Activated CD4-positive, alpha-beta T cell treated with anti-CD3 and anti-CD28 coated beads, Interleukin-10, Interleukin-2, amounts not matched to agents 100 ng/mL and 50 ng/mL, durations not matched to agents 16 hours and 8 hours (primary cell): Measurements from ENCODE around the gene POLD3.
"Not testable (repeated sequence)": the region's sequence is repeated elsewhere in the genome, so short reads cannot be mapped to it uniquely, and the experiment has no call there.

Source experiments
- DNase-seq: peaks from one replicate; pipeline ENCODE4 v3.0.0-alpha.2; 2020

POLD3 gene

DNA sequence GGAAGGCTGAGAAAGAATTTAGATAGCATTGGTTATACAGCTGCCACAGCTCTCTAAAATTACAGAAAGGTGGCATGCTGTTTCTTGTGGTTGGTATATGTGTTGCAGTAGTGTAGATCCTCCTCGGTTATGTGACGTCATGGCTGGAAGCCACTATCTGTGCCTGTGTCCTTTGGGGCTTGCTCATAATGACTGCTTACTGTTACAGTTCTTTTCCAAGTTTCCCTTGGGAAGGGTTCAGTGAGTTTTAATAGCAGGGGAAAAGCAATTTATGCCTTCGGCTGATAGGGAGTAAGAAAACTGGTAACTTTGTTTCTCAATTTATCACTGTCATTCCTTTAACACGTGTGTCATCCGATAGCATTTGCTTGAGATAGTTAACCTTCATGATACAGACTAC is 47.2 kb downstream of the POLD3 start:
- no peak for DNase-seq

DNA sequence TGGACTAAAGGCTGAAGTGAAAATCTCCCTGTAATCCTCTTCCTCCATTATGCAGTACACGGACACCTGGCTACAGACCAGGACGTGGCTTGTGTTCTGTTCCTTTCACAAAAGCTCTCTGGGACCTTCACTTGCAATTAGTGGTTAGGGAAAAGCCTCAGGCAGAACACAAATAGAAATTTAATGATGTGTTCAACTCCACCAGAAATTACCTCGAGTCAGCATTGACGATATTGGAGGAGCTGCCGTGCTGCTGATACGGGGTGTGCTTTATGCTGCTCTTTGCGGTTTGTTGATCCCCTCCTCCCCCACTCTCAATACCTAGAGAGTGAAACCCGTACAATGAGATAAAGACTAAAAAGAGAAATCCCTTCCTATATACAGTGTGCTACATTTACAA is 48.9 kb downstream of the POLD3 start:
- DNase-seq: no peak

DNA sequence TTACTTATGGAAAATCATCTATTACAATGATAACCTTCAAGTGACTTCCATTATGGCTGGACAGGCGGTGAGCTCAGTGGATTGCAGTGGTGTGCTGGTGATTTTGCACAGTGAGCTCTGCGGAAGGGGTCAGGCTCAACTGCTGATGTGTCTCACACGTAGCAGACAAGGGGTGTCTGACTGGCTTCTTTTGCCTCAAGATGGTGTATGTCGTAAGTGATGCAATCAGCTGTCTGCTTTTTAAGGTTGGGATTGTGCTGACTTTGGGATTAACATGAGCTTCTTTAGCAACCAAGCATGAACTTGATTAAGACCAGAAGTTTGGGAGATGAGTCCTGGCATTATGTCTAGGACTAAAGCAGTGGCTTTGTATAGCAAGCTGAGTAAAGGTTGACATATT is 49.5 kb downstream of the POLD3 start:
- DNase-seq: no peak

DNA sequence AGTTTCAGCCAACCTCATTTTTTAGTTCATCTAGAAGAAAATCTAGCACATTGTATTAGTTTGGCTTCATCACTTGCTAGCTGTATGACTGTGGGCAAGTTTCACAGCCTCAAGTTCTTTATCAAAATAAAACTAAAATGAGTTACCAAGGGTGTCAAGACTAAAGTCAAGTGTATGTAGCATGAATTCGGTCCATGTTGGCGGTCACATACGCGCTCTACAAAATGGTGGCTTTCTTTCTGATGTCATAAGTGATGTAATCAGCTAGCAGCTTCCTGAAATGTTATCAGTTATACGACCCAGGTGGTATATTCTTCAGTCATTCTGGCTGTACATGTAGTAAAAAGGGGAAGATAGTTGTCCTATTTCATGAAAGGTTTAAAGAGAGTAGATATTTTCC is 50.5 kb downstream of the POLD3 start:
- no peak for DNase-seq

DNA sequence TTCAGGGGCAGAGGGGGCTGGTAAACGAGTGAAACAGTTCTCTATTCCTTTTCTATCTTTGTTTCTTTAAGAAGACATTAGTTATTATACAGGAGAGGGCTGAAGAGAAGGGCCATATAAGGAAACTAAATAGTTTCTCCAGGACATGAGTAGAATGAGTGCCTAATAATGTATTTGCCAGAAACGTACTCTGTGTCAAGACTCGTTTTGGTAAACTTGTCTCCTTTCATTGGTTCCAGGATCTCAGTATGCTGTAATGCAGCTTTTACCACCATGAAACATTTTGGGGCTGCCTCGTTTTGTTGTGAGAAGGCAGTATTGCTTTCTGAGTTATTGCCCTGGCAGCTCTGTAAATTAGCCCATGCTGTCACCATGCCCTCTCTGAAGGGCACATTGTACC is 51.7 kb downstream of the POLD3 start:
- DNase-seq: no peak

DNA sequence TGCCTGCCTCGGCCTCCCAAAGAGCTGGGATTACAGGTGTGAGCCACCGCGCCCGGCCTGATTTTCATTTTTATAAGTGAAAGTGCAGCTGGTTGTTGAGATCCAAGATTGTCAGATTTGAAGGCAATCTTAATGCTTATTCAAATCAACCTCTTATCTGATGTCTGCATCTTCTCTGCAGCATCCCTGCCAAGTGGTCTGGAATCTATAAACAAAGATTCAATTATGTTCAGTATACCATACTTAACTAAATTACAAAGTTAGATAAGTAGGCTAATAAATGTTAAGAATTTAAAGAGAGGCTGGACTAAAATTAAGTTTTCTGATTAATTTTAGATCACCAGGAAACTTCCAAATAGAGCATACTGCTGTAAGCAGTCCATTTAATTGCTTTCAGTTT is 53.8 kb downstream of the POLD3 start:
- DNase-seq: no peak

DNA sequence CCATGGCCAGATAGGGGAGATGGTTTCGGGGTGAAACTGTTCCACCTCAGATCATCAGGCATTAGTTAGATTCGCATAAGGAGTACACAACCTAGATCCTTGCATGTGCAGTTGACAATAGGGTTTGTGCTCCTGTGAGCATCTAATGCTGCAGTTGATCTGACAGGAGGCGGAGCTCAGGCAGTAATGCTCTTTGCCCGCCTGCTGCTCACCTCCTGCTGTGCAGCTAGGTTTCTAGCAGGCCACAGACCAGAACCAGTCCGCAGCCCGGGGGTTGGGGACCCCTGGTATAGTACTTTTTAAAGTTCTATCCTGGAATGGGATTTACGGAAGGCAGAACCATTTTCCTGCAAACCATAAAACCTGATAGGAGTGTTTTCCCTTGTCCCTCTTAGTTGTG is 54.6 kb downstream of the POLD3 start:
- DNase-seq: no peak

DNA sequence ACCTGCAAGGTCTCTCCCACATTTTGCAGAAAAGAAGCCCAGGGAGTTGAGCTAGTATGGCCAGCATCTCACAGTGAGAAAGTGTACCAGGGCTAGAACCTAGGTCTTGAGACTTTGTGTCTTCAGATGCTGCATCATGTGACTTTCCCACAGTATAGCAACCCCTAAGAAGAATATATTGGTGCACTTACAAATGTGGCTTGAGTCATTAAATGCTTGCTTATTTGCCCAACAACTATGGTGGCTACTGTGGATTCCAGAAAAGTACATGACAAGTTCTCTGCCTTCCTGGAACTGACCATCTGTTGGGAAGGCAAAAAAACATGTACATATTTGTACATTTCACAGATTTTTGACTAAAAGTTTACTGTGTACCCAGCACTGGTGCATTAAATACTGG is 55.0 kb downstream of the POLD3 start:
- DNase-seq: no peak

DNA sequence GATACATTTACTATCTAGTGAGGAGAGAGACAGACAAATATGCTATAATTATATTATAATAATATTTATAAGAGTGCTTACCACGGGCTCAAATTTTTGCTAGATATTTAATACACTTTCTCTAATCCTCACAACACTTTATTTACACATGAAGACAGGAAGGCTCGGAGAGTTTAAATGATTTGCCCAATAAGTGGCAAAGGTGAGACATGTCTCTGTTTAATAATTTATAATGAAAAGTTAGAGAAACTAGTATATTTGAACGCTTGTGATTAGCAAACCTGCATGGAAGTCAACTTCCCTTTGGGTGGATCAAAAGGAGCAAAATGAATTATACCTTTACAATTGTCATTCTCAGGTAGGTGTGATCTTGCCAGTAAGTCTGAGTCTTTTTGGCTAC is 55.4 kb downstream of the POLD3 start:
- no peak for DNase-seq

DNA sequence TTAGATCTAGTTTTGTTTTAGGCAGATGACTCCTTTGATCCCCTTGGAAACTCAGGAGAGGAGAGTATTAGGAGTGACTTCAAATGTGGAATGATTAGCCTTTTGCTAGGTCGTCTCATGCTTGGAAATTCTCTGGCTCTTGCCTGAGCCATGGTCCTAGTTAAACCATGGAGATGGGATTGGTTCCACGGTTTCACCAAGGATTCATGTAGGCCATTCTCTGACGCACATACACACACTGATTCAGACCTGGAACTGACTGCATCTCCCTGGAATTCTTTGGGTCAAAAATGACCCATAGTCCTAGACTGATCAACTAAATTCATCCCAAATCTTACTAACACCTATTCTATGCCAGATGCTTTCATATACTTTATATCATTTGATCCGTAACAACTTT is 56.5 kb downstream of the POLD3 start:
- no peak for DNase-seq

DNA sequence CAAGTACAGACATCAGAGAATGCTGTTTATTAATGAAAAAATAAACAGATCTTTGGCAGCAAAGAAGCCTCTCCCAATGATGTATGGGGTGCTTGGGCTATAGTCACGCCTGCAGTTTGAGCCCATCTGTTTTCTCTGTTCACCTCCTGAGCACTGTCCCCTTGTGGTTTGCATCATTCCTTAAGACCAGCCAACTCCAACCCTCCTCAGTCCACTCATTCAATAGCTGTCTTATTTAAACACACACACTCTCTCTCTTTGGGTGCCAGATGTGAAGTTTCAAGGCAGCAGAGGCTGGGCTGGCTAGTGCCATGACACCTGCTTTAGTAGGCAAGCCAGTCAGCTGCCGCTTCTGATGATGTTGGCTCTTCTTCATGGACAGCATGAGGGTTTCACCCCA is 58.1 kb downstream of the POLD3 start:
- DNase-seq: no peak

DNA sequence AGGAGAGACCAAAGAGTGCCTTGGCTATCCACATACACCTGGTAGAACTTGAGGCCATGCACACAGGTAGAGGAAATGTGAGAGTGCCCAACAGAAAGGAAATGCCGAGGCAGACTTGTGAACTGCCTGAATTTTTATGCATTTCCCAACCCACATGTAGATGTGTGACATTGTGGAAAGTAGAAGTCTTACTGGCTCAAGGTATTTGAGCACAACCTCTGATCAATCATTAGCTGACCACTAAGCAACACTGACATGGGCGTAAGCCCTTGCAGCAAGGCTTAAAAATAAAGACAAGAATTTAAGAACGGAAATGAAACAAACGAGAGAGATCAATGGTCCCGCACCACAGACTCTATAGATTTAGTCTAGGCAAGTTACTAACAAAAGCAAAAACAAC is 62.6 kb downstream of the POLD3 start:
- no peak for DNase-seq

DNA sequence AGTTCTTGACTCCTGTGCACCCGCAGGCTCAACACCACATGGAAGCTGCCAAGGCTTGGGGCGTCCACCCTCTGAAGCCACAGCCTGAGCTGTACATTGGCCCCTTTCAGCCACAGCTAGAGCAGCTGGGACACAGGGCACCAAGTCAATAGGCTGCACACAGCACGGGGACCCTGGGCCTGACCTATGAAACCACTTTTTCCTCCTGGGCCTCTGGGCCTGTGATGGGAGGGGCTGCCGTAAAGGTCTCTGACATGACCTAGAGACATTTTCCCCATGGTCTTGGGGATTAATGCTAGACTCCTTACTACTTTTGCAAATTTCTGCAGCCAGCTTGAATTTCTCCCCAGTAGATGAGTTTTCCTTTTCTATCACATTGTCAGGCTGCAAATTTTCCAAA is 66.7 kb downstream of the POLD3 start:
- not testable (repeated sequence) for DNase-seq

DNA sequence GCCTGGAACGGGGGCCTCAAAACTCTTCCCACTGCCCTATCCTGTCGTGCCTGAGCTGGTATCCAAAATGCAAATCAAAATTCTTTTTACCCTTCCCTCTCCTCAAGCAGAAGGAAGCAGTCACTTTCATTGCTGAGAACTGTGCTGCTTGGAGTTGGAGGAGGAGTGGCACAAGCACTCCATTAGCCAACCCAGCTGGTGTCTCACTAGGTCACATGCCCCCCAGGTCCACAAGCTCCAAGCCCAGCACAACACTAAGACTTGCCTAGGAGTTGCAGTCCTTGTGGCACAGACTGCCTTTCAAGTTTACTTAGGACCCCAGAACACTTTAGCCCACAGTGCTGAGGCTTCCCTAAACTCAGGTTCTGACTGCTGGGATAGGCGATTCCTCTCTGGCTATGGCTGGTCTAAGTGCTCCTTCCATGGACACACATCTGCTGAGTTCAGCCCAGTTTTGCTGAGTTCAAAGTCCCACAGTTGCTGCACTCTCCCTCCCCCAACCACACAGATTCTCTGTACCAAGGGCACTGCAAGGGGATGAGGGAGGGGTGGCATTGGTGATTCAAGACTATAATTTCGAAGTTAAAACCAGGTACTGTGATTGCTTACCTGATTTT is 70.2 kb downstream of the POLD3 start:
- DNase-seq: no peak

DNA sequence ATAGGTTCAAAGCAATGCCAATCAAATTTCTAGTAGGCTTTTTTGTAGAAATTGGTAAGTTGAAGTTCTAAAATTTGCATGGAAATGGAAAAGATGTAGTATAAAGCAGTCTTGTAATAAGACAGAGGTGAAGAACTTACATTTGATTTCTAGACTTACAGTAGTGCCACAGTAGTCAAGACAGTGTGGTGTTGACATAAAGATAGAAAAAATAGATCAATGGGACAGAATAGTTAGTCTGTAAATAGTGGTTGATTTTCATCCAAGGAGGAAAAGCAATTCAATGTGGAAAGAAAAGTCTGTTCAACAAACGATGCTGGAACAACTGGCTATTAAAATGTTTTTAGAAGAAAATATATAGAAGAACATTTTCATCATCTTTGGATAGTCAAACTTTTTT is 70.9 kb downstream of the POLD3 start:
- no peak for DNase-seq

DNA sequence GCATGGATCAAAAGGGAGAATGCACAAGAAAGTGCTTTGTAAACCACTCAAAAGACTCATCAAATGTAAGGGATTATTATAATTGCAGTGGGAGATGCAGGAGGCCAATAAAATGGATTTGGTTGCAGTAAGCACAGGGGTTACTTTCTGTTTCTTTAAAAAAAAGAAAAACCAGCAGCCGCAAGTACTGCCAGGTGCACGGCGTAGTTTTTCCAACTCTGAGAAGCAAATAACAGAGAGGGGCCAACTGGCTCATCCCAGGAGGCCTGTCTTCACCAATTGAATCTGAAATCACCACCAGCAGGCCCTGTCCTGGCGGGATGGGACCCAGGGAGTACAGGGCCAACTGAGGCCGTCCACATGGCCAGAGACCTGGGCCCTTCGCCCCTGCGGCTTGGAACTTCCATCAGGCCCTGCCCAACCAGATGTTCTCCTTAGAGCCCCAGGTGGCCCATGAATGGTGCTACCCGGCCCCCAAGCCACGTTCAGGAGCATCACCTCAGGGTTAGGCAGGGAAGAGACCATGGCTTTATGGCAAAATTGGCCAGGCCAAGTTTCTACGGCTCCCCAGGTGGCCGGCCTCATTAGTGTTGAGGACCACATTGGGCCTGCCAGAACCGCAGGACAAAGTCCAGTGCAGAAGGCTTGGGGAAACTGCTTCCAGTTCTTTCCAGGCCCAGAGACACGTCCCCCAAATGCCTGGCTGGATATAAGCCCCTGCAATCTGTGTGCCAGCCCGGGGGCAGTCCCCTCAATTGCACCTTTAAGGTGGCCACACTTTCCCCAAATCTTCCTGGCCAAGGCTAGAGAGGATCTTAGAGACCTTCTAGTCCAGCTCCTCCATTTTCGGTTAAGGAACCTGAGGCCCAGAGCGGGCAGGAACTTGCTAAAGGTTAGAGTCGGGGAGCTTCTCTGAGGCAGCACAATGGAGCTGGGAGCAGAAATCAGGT is 77.1 kb downstream of the POLD3 start:
- DNase-seq: no peak

DNA sequence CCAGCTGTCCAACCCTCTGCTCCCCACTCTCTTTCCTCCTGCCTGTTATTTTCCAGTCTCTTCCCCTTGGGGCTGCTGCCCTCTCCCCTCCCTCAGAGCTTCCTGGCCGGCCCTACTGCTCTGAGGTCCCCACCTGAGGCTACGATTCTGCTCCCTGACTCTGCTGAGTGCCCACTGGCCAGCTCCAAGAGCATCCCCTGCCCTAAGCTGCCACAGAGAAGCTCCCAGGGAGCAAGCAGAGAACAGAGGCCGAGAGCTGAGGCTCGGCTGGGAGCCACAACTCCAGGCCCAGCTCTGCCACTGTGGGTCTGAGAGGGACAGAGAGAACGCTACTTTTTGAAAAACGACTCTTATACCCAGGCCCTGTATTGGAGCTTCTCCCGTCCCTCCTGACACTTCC is 77.8 kb downstream of the POLD3 start:
- DNase-seq: no peak

DNA sequence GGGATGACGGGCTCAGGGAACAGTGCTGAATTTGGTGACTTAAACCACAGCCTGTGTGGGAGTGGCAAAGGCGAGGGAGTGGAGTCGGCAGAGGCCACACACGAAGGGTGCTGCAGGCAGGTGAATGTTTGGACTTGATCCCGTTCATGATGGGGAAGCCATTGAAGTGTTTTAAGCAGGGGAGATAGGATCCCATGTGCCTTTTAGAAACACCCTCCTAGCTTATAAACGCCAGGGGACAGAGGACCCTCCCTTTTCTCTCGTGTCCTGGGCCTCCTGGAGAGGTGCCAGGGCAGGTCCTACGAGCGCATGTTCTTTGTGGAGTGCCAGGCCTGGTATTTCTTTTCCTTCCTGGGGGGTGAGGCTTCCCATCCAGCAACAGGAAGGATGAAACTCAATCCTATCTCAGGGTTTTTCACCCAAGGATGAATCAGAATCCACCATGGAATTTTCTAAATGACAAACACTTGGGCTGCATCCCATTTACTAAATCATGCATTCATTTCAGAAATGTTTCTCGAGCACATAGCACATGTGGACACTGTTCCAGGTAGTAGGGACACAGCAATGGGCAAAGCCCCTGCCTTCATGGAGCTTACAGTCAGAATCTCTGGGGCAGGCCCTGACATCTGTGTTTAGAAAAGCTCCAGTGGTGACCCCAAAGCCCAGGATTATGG is 79.3 kb downstream of the POLD3 start:
- no peak for DNase-seq

DNA sequence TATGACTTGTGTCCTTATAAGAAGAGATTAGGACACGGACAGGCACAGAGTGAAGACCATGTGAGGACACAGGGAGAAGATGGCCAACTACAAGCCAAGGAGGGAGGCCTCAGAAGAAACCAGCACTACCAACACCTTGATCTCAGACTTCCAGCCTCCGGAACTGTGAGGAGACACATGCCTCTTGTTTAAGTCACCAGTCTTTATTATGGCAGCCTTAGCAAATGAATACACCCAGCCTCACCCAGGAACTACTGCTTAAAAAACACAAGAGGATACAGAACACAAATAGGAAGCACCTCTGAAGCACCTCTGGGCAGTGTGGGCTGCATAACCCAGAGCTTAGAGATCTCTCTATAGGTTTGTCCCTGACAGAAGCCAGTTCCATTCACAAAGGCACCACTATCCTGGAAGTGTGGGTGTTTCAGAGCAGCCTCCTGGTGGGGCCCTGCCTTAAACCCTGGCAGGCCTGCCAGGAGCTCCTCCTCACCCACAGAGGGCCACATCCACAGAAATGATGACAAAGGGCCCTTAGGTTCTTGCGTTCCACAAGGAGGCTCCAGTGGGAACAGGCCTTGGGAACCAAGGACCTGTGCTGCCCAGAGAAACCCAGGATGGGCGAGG is 80.1 kb downstream of the POLD3 start:
- DNase-seq: no peak

DNA sequence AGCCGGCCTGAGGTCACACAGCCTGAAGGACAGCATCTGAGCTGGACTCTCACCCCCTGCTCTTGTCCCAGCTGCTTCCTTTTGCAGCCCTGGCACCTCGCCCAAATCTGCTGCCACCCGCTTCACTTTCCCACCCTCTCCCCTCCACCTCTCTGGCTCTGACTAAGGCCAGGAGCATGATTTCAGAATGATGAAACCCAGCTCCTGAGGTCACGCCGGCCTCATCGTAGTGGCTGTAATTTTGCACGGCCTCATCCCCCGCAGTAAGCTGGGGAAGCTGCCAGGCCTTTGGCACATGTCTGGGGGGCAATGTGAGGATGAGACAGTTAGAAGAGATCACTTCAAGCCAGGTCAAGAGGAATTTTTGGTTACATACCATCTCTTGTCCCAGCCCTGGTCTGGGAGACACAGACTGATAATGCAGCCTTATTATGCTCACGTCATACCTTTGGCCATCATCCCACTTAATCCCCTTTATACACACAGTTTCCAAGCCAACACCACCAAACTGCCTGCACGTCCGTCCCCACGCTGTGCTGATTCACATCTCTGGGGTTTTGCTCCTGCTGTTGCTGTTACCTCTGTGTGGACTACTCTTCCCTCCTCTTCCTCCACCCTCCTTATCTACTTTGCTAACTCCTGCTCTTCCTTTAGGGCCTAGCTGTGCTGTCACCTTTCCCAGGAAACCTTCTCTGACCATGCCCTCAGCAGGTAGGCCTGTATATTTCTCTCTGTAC is 80.7 kb downstream of the POLD3 start:
- no peak for DNase-seq

DNA sequence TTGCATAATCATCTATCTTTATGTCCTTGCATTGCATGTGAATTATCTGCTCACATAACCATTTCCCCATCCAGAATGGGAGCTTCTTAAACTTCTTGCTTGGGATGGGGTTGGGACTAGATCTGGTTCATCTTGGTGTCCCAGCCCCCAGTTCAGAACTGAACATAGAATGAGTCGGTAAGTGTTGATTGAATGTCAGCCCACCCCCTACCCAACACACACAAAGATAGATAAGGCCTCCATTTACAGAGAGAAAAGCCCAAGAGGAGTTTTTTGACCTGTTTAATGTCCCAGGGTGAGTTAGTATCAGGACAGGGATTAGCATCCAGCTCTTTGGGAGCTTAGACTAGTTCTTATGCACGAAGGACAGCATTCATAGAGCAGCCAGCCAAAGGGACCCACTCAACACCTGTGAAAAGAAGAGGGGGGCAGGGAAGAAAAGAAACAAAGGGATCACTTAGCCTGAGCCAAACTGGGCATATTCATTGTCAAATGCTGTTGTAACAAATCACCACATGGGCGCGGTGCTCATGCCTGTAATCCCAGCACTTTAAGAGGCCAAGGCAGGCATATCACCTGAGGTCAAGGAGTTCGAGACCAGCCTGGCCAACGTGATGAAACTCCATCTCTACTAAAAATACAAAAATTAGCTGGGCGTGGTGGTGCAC is 81.4 kb downstream of the POLD3 start:
- DNase-seq: no peak

DNA sequence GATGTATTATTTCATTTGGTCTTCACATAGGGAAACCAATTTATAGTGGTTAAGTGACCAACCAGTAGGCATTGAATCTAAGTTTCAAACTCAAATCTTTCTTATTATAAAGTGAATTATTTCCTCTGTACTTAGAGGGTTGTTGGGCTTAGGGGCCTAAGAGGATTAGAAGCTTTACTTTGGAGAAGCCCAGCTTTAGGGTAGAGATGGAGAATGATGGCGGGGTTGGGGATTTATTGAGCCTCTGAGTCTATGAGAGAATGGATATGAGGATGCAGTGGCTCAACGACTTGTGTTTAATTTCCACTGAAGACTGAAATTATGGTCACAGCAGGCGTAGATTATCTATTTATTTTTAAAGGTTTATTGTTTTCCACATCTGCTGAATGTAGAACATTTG is 83.4 kb downstream of the POLD3 start:
- DNase-seq: no peak
